Smooth muscle cell (in vitro differentiated cells): ENCODE data around the gene ZNF609. TPM values are rescaled to one million over a fixed set of nuclear protein-coding genes. Genes with fewer than 3 reads are reported as not detected.

Source experiments
- DNase-seq: peaks from one replicate; lab custom pipeline; 2025; ENCODE audit not compliant: unreplicated experiment; lab: John Stamatoyannopoulos, UW
- H2AFZ ChIP-seq: fragments of 200-600 bp; sonication (generic); 2 replicates; pipeline ENCODE4 v1.6.0; 2016; ENCODE audit warnings: antibody characterized with exemption, low read depth, mild to moderate bottlenecking
- H3F3A ChIP-seq: fragments of 200-600 bp; sonication (generic); 2 replicates; pipeline ENCODE4 v1.6.0; 2017; ENCODE audit warnings: antibody characterized with exemption, low read depth
- H3K27ac ChIP-seq: fragments of 200-600 bp; sonication (generic); 2 replicates; pipeline ENCODE4 v1.5.1; 2016; ENCODE audit warnings: low read depth, mild to moderate bottlenecking
- H3K27me3 ChIP-seq: fragments of 200-600 bp; sonication (generic); 2 replicates; pipeline ENCODE4 v1.6.1; 2016; ENCODE audit warnings: low read depth, mild to moderate bottlenecking
- H3K36me3 ChIP-seq: fragments of 200-600 bp; sonication (generic); 2 replicates; pipeline ENCODE4 v1.5.1; 2016; ENCODE audit warnings: low read depth
- H3K4me1 ChIP-seq: fragments of 200-600 bp; sonication (generic); 2 replicates; pipeline ENCODE4 v1.5.1; 2016; ENCODE audit warnings: low read depth
- H3K4me2 ChIP-seq: fragments of 200-600 bp; sonication (generic); 2 replicates; pipeline ENCODE4 v1.6.0; 2016; ENCODE audit warnings: mild to moderate bottlenecking
- H3K4me3 ChIP-seq: fragments of 200-600 bp; sonication (generic); 2 replicates; pipeline ENCODE4 v1.5.1; 2016; ENCODE audit warnings: mild to moderate bottlenecking
- H3K79me2 ChIP-seq: fragments of 200-600 bp; sonication (generic); 2 replicates; pipeline ENCODE4 v1.6.0; 2016; ENCODE audit warnings: low read depth, mild to moderate bottlenecking
- H3K9ac ChIP-seq: fragments of 200-600 bp; sonication (generic); 2 replicates; pipeline ENCODE4 v1.6.0; 2016; ENCODE audit warnings: low read depth
- H3K9me3 ChIP-seq: fragments of 200-600 bp; sonication (generic); replicated peaks from 2 replicates; pipeline ENCODE4 v1.5.1; 2016; ENCODE audit warnings: low read depth
- H4K20me1 ChIP-seq: fragments of 200-600 bp; sonication (generic); 2 replicates; pipeline ENCODE4 v1.6.0; 2016; ENCODE audit warnings: low read depth
- WGBS: methylation state at CpG from one replicate; pipeline ENCODE4 v1.1.7; 2016; ENCODE audit warnings: low lambda C conversion rate; 5-methylcytosine and 5-hydroxymethylcytosine counted together
- polyA plus RNA-seq: library from polyadenylated mRNA; unstranded; fragments of >200 nt; fragmentation: Nextera tagmentation; extraction: Ambion mirVana; gene quantifications from 2 replicates; pipeline ENCODE4 v1.2.1, GENCODE V29; 2016
- total RNA-seq: library from RNA; depleted of rRNA; stranded (reverse); fragments of >200 nt; gene quantifications from 2 replicates; pipeline ENCODE4 v1.2.3, GENCODE V29; 2014
- TF ChIP-seq, protein P1 (sequence below): fragments of 200-600 bp; sonication (generic); IDR thresholded peaks from 2 replicates; pipeline ENCODE4 v1.5.1; 2017; ENCODE audit warnings: borderline replicate concordance, mild to moderate bottlenecking, antibody characterized with exemption; ENCODE audit not compliant: insufficient read depth, poor library complexity, severe bottlenecking

ZNF609 gene
- total and polyA plus RNA-seq, 2 experiments from 2014 or later, result 9.9 to 15.6 TPM

- Histone ChIP-seq H3K9ac (no peak overlapping the region), H3K9me3 (no peaks in the 10 kb centered on the region), H3K27ac (no peak overlapping the region), H3F3A (no peaks in the 10 kb centered on the region), H3K79me2 (no peaks in the 10 kb centered on the region), H3K4me2 (no peak overlapping the region), H3K27me3 (no peaks in the 10 kb centered on the region), H3K4me3 (no peak overlapping the region), H3K36me3 (no peaks in the 10 kb centered on the region), H3K4me1 (peaks cover 17% of the 10 kb centered on the region), H2AFZ (no peak overlapping the region), H4K20me1 (peaks cover 13% of the 10 kb centered on the region)
- TF ChIP-seq, protein P1, sequence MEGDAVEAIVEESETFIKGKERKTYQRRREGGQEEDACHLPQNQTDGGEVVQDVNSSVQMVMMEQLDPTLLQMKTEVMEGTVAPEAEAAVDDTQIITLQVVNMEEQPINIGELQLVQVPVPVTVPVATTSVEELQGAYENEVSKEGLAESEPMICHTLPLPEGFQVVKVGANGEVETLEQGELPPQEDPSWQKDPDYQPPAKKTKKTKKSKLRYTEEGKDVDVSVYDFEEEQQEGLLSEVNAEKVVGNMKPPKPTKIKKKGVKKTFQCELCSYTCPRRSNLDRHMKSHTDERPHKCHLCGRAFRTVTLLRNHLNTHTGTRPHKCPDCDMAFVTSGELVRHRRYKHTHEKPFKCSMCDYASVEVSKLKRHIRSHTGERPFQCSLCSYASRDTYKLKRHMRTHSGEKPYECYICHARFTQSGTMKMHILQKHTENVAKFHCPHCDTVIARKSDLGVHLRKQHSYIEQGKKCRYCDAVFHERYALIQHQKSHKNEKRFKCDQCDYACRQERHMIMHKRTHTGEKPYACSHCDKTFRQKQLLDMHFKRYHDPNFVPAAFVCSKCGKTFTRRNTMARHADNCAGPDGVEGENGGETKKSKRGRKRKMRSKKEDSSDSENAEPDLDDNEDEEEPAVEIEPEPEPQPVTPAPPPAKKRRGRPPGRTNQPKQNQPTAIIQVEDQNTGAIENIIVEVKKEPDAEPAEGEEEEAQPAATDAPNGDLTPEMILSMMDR, result no peak
- 94% methylated on average over 3 of the region's 3 CpGs for WGBS
- DNase-seq, result no peak
These were observed 18.5 kb upstream of the ZNF609 start for GRCh38 chr15:64441852-64442251.

GRCh38 chr15:64443016-64443415 is 17.4 kb upstream of the ZNF609 start:
- no peak for DNase-seq
- TF ChIP-seq, protein P1, result no peak
- peak overlapping the region; percentile 69 for H3K4me2 ChIP-seq

DNA sequence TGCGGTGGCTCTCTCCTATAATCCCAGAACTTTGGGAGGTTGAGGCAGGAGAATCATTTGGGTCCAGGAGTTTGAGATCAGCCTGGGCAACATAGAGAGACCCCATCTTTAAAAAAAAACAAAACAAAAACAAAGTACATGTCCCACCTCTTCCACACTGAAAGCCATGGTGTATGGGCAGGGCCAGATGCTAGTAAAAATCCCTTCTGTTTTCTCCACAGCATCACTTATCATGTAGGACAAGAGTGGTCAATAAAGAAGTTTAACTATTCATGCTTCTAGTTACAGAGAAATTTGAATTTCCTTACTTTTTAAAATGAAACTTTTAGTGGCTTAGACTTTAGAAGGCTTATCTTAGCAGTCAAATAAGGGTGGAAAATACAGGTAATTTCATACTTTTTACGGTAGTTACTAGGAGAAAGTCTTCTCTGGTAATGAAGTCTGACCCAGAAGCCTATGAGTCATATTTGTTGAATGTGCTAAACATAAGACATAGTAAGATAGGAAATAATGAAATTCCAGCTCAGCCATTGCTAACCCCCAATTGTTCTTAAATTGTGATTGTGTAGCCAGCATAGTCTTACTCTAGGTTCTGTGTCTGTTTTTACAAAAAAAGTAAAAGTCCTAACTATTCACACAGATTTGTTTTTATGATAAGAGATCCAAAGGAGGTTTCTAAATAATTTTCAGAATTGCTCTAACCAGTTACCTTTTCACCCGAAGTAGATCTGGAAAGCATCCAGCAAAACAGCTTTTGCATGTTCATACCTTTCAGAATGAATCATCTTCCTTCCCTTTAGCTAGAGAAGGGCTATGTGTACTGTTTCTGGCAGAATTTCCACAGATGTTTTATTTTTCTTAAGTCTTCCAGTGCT is 16.4 kb upstream of the ZNF609 start:
- Histone ChIP-seq H3K27ac (peak overlapping the region; percentile 82), H3K4me3 (peak overlapping the region; percentile 6), H3K36me3 (no peaks in the 10 kb centered on the region), H4K20me1 (peaks cover 13% of the 10 kb centered on the region), H3K9ac (peak overlapping the region; percentile 7), H2AFZ (no peak overlapping the region), H3K27me3 (no peaks in the 10 kb centered on the region), H3K9me3 (no peaks in the 10 kb centered on the region), H3K79me2 (no peaks in the 10 kb centered on the region), H3F3A (no peaks in the 10 kb centered on the region), H3K4me1 (peaks cover 17% of the 10 kb centered on the region), H3K4me2 (peak overlapping the region; percentile 69)
- DNase-seq, result no peak
- TF ChIP-seq, protein P1, result no peak
- WGBS, result 48% methylated on average over 3 of the region's 3 CpGs

More at GRCh38 chr15:64443016-64443415, 17.4 kb upstream of the ZNF609 start:
- Histone ChIP-seq H3F3A (no peaks in the 10 kb centered on the region), H3K79me2 (no peaks in the 10 kb centered on the region), H3K36me3 (no peaks in the 10 kb centered on the region), H3K9ac (no peak overlapping the region), H3K4me1 (peaks cover 17% of the 10 kb centered on the region), H4K20me1 (peaks cover 13% of the 10 kb centered on the region), H3K27ac (peak overlapping the region; percentile 82), H3K27me3 (no peaks in the 10 kb centered on the region), H3K9me3 (no peaks in the 10 kb centered on the region), H3K4me3 (no peak overlapping the region), H2AFZ (no peak overlapping the region)
- 100% methylated on average over 2 of the region's 2 CpGs for WGBS

DNA sequence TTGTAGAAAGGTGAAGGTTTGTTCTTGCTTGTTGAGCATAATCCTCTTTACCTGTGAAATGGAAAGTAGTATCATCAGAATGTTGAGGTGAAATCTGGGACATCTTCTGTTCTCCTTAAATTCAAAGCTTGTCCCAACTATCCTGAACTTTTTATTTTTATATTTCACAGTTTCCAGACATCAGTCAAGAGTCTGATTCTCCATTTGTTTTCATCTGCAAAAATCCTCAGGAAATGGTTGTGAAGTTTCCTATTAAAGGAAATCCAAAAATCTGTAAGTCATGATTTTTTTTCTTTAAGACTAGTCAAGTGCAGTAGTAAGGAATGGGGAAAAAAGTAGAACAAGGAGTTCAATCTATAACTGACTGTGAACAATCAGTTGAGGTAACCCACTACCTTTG is 15.5 kb upstream of the ZNF609 start:
- Histone ChIP-seq H3K27ac (peak overlapping the region; percentile 82), H3K4me1 (peaks cover 17% of the 10 kb centered on the region)

More for the DNA sequence above, 15.5 kb upstream of the ZNF609 start:
- H3F3A ChIP-seq, result no peaks in the 10 kb centered on the region
- H2AFZ ChIP-seq, result no peak overlapping the region
- no peaks in the 10 kb centered on the region for H3K27me3 ChIP-seq
- H3K79me2 ChIP-seq, result no peaks in the 10 kb centered on the region
- TF ChIP-seq, protein P1, result no peak
- H4K20me1 ChIP-seq, result peaks cover 13% of the 10 kb centered on the region
- no peak for DNase-seq
- no peak overlapping the region for H3K4me3 ChIP-seq
- H3K4me2 ChIP-seq, result peak overlapping the region; percentile 69
- no peaks in the 10 kb centered on the region for H3K9me3 ChIP-seq
- H3K36me3 ChIP-seq, result no peaks in the 10 kb centered on the region
- no peak overlapping the region for H3K9ac ChIP-seq
